ENCODE data around the gene C1orf159. TPM values are rescaled to one million over a fixed set of nuclear protein-coding genes. Genes with fewer than 3 reads are reported as not detected.
A peak's percentile ranks its signal among the peaks of the same experiment; 100 is the strongest.

The C1orf159 gene
- total RNA-seq, 4 donors from 2014 or later: 14.0 to 32.0 (median 22.7) TPM

- Histone ChIP-seq H3K9me3 (peaks cover 0 to 3% (median 0%) of the 10 kb centered on the region in 4 donors), H3K27ac (no peak overlapping the region), H3K36me3 (no peaks in the 10 kb centered on the region), H3K4me3 (no peak overlapping the region), H3K4me1 (peaks cover 0 to 18% (median 3%) of the 10 kb centered on the region in 4 donors), H3K27me3 (no peaks in the 10 kb centered on the region)
- TF ChIP-seq CTCF (IDR thresholded peaks at IDR 0.05) (no peak), POLR2A (IDR thresholded peaks at IDR 0.05) (no peak)
- no peak for DNase-seq
Observed at GRCh38 chr1:1151306-1151705, 35.4 kb upstream of the C1orf159 start.

- no peak overlapping the region for H3K4me3 ChIP-seq
- DNase-seq: peak in 2 of 3 donors; percentile 78 to 79
Observed at GRCh38 chr1:1150100-1150499, 34.2 kb upstream of the C1orf159 start.

GRCh38 chr1:1149416-1149815 lies 33.5 kb upstream of the C1orf159 start:
- H3K27me3 ChIP-seq: no peaks in the 10 kb centered on the region
- H3K27ac ChIP-seq: peak overlapping the region in 3 of 4 donors; percentile 46 to 71 (median 58)
- TF ChIP-seq CTCF (IDR thresholded peaks at IDR 0.05) (no peak), POLR2A (IDR thresholded peaks at IDR 0.05) (no peak)
- peaks cover 6 to 29% (median 9%) of the 10 kb centered on the region in 4 donors for H3K4me1 ChIP-seq
- no peak overlapping the region for H3K4me3 ChIP-seq
- DNase-seq: no peak
- H3K9me3 ChIP-seq: peaks cover 0 to 3% (median 0%) of the 10 kb centered on the region in 4 donors
- H3K36me3 ChIP-seq: no peaks in the 10 kb centered on the region

More at GRCh38 chr1:1150100-1150499, 34.2 kb upstream of the C1orf159 start:
- H3K27ac ChIP-seq: peak overlapping the region in 3 of 4 donors; percentile 46 to 71 (median 58)
- no peaks in the 10 kb centered on the region for H3K27me3 ChIP-seq
- H3K9me3 ChIP-seq: peaks cover 0 to 3% (median 0%) of the 10 kb centered on the region in 4 donors
- TF ChIP-seq CTCF (IDR thresholded peaks at IDR 0.05) (no peak), POLR2A (IDR thresholded peaks at IDR 0.05) (peak in 1 of 2 donors; percentile 13)
- H3K36me3 ChIP-seq: no peaks in the 10 kb centered on the region
- peaks cover 0 to 22% (median 3%) of the 10 kb centered on the region in 4 donors for H3K4me1 ChIP-seq

GRCh38 chr1:1148569-1148968 lies 32.7 kb upstream of the C1orf159 start:
- H3K27ac ChIP-seq: no peak overlapping the region
- H3K4me3 ChIP-seq: no peak overlapping the region
- TF ChIP-seq POLR2A (IDR thresholded peaks at IDR 0.05): no peak
- no peak for TF ChIP-seq CTCF (IDR thresholded peaks at IDR 0.05)
- no peaks in the 10 kb centered on the region for H3K36me3 ChIP-seq
- H3K9me3 ChIP-seq: peaks cover 0 to 3% (median 0%) of the 10 kb centered on the region in 4 donors
- DNase-seq: no peak
- no peaks in the 10 kb centered on the region for H3K27me3 ChIP-seq
- peaks cover 11 to 36% (median 14%) of the 10 kb centered on the region in 4 donors for H3K4me1 ChIP-seq

- TF ChIP-seq POLR2A (IDR thresholded peaks at IDR 0.05) (no peak), CTCF (IDR thresholded peaks at IDR 0.05) (no peak)
- Histone ChIP-seq H3K4me1 (peaks cover 15 to 40% (median 19%) of the 10 kb centered on the region in 4 donors), H3K9me3 (peaks cover 0 to 3% (median 0%) of the 10 kb centered on the region in 4 donors), H3K4me3 (no peak overlapping the region), H3K36me3 (no peaks in the 10 kb centered on the region), H3K27ac (no peak overlapping the region), H3K27me3 (no peaks in the 10 kb centered on the region)
- no peak for DNase-seq
Observed at GRCh38 chr1:1148061-1148460, 32.2 kb upstream of the C1orf159 start.
